Psoas muscle (tissue), 8 donors: Measurements from ENCODE around the gene TRANK1. TPM values are rescaled to one million over a fixed set of nuclear protein-coding genes. Genes with fewer than 3 reads are reported as not detected.

Experiments used
- ATAC-seq, 4 donors: fragments of 200-7000 bp; cut with Tn5 transposase; one replicate each; pipeline ENCODE4 v1.9.1; 2020; ENCODE audit warnings: moderate library complexity in 3 of 4, mild to moderate bottlenecking in 2 of 4
- DNase-seq, 2 donors: peaks; one replicate each; pipeline ENCODE4 v3.0.0-alpha.2; 2020
- H3K27ac ChIP-seq: fragments of 200-600 bp; one replicate; pipeline ENCODE4 v1.8.0; 2022
- H3K27me3 ChIP-seq, 3 donors: fragments of 200-600 bp in 1 of 3; one replicate each; pipeline versions ENCODE4 v1.6.1 to v1.8.0; 2013 to 2022; ENCODE audit warnings: low read length in 2 of 3, mild to moderate bottlenecking in 2 of 3, moderate library complexity in 1 of 3; ENCODE audit not compliant: insufficient read depth in 3 of 3
- H3K36me3 ChIP-seq, 2 donors: fragments of 200-600 bp in 1 of 2; one replicate each; pipeline versions ENCODE4 v1.6.1 to v1.8.0; 2013 to 2022; ENCODE audit warnings: low read depth in 1 of 2, mild to moderate bottlenecking in 1 of 2, moderate library complexity in 1 of 2; ENCODE audit not compliant: insufficient read depth in 1 of 2
- H3K4me1 ChIP-seq: fragments of 200-600 bp; one replicate; pipeline ENCODE4 v1.8.0; 2022
- H3K4me3 ChIP-seq: fragments of 200-600 bp; one replicate; pipeline ENCODE4 v1.8.0; 2022; ENCODE audit warnings: mild to moderate bottlenecking
- H3K9me3 ChIP-seq: fragments of 200-600 bp; one replicate; pipeline ENCODE4 v1.8.0; 2022
- WGBS, 3 donors: extraction: QIAGEN DNeasy Blood & Tissue Kit; methylation state at CpG; one replicate each; pipeline versions ENCODE4 v1.1.6 to v1.1.7; 2013; 5-methylcytosine and 5-hydroxymethylcytosine counted together
- intact Hi-C, 2 donors: fragments of 100-400 bp; cut with DNase I; formaldehyde crosslinking; loops; one replicate each; pipeline versions ENCODE4 v1.11.0 to v1.14.2; 2022
- polyA plus RNA-seq, 3 donors: library from polyadenylated mRNA; stranded (reverse); fragments of 200-250 nt; gene quantifications; one replicate each; pipeline ENCODE4 v1.2.3, GENCODE V29; 2013
- total RNA-seq, 4 donors: library from RNA; stranded (reverse); fragmentation: NEBNext Ultra II Directional in 2 of 4; extraction: Animal tissue kit (Norgen Biotek cat#: 25700) in 2 of 4; gene quantifications; one replicate each; pipeline versions ENCODE4 v1.2.1 to v1.2.4, GENCODE V29; 2021 to 2023
- TF ChIP-seq, protein P1 (sequence below): fragments of 200-600 bp; IDR thresholded peaks from one replicate; pipeline ENCODE4 v1.8.0; 2022; ENCODE audit warnings: antibody characterized with exemption
- donor health status: healthy with polysubstance abuse.
- donor health status: DM: no; HTN: no; CAD: no; lungs with moderate emphysema.
- donor health status: Bipolar disorder and iron deficiency.
- donor health status: healthy.
- donor health status: DM: yes; HTN: yes; CAD: no.
- donor health status: DM: no; HTN: no; CAD: no.
- donor health status: DM: no; HTN: no; CAD: no.
- donor health status: DM: yes; HTN: yes; CAD: no.

The TRANK1 gene
- total and polyA plus RNA-seq, 7 donors = 0.28 to 4.5 (median 0.63) TPM

DNA sequence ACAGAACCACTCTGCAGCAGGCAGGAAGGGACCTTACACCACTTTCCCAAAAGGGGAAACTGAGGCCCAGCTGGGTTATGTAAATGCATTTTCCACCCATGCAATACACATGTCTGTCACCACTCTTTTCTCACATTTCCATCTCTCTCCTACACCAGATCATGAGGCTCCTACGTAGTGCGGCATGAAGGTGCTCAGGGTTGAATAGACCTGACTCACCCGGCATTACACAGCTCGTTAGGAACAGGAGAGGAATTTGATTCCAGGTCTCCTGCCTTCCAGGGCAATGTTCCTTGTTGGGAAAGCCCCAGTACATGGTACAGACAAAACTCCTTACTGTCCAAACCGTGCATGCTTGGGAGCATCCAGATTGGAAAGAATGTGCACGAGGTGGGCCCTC, 118.6 kb downstream of the TRANK1 start:
- H3K36me3 ChIP-seq = no peaks in the 10 kb centered on the region
- H3K4me3 ChIP-seq = no peak overlapping the region
- no peak for ATAC-seq
- no peaks in the 10 kb centered on the region for H3K4me1 ChIP-seq
- H3K27ac ChIP-seq = no peak overlapping the region
- TF ChIP-seq, protein P1, sequence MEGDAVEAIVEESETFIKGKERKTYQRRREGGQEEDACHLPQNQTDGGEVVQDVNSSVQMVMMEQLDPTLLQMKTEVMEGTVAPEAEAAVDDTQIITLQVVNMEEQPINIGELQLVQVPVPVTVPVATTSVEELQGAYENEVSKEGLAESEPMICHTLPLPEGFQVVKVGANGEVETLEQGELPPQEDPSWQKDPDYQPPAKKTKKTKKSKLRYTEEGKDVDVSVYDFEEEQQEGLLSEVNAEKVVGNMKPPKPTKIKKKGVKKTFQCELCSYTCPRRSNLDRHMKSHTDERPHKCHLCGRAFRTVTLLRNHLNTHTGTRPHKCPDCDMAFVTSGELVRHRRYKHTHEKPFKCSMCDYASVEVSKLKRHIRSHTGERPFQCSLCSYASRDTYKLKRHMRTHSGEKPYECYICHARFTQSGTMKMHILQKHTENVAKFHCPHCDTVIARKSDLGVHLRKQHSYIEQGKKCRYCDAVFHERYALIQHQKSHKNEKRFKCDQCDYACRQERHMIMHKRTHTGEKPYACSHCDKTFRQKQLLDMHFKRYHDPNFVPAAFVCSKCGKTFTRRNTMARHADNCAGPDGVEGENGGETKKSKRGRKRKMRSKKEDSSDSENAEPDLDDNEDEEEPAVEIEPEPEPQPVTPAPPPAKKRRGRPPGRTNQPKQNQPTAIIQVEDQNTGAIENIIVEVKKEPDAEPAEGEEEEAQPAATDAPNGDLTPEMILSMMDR = no peak
- no peaks in the 10 kb centered on the region for H3K27me3 ChIP-seq
- no peaks in the 10 kb centered on the region for H3K9me3 ChIP-seq
- intact Hi-C loops = no loop called here
- no peak for DNase-seq
- WGBS, 3 donors = 87 to 92% (median 90%) methylated on average over 6 of the region's 6 CpGs

GRCh38 chr3:36824443-36824842, 120.4 kb downstream of the TRANK1 start:
- ATAC-seq (no peak), DNase-seq (no peak)
- Histone ChIP-seq H3K27ac (no peak overlapping the region), H3K4me3 (no peak overlapping the region), H3K27me3 (no peaks in the 10 kb centered on the region), H3K36me3 (no peaks in the 10 kb centered on the region), H3K4me1 (no peaks in the 10 kb centered on the region), H3K9me3 (no peaks in the 10 kb centered on the region)
- TF ChIP-seq, protein P1 = no peak
- intact Hi-C loops = no loop called here
- 89 to 95% (median 94%) methylated on average over 4 of the region's 4 CpGs for WGBS, 3 donors

DNA sequence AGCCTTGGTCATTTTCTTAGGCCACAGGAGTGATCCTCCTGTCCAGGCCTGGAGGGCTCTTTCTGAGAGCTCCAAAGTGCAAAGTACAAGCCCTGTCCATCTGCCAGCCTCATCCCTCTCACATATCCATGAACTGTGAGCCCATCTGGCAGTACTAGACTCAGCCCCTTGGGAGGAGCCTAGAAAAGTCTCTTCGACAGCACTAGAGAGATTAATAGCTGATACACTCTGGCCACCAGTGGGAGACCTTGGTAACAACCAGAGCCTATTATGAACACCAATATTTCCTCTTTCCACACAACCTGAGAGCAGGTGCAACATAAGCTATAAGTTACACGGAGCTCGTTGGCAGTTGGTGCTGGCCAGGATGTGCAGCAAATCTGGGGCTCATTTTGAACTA, 121.0 kb downstream of the TRANK1 start:
- Histone ChIP-seq H3K27ac (no peak overlapping the region), H3K9me3 (no peaks in the 10 kb centered on the region), H3K4me3 (no peak overlapping the region), H3K27me3 (no peaks in the 10 kb centered on the region), H3K4me1 (no peaks in the 10 kb centered on the region), H3K36me3 (no peaks in the 10 kb centered on the region)
- DNase-seq = no peak
- no peak for ATAC-seq
- intact Hi-C loops = no loop called here
- TF ChIP-seq, protein P1 = no peak
- 65 to 79% (median 71%) methylated on average over 3 of the region's 3 CpGs for WGBS, 3 donors

GRCh38 chr3:36820083-36820482, 124.8 kb downstream of the TRANK1 start:
- TF ChIP-seq, protein P1 = no peak
- Histone ChIP-seq H3K4me3 (no peak overlapping the region), H3K4me1 (no peaks in the 10 kb centered on the region), H3K27ac (no peak overlapping the region), H3K9me3 (no peaks in the 10 kb centered on the region), H3K36me3 (no peaks in the 10 kb centered on the region), H3K27me3 (no peaks in the 10 kb centered on the region)
- WGBS, 3 donors = 73 to 78% (median 73%) methylated on average over 3 of the region's 3 CpGs
- intact Hi-C loops = no loop called here
- no peak for DNase-seq
- no peak for ATAC-seq

GRCh38 chr3:36817806-36818533, 126.9 kb downstream of the TRANK1 start:
- Histone ChIP-seq H3K4me1 (no peaks in the 10 kb centered on the region), H3K27ac (no peak overlapping the region), H3K27me3 (no peaks in the 10 kb centered on the region), H3K9me3 (no peaks in the 10 kb centered on the region), H3K4me3 (no peak overlapping the region), H3K36me3 (no peaks in the 10 kb centered on the region)
- DNase-seq = no peak
- 63 to 66% (median 65%) methylated on average over 6 of the region's 6 CpGs for WGBS, 3 donors
- intact Hi-C loops = no loop called here
- ATAC-seq = no peak
- TF ChIP-seq, protein P1 = no peak
